Heart right ventricle (tissue), 16 donors: ENCODE results near the gene NDUFAF8. TPM values are rescaled to one million over a fixed set of nuclear protein-coding genes. Genes with fewer than 3 reads are reported as not detected.
A peak's percentile ranks its signal among the peaks of the same experiment; 100 is the strongest.

ENCODE experiments used
- ATAC-seq, 8 donors: fragments of 200-7000 bp; cut with Tn5 transposase; one replicate each; pipeline ENCODE4 v1.9.1; 2020; ENCODE audit warnings: mild to moderate bottlenecking in 8 of 8, moderate library complexity in 8 of 8, moderate number of reproducible peaks in 1 of 8
- DNase-seq, 2 donors: peaks; one replicate each; pipeline ENCODE4 v3.0.0-alpha.2; 2020
- H3K27ac ChIP-seq, 10 donors: fragments of 200-600 bp; sonication (generic) in 2 of 10; one replicate each; pipeline versions ENCODE4 v1.5.0 to v1.8.0; 2020 to 2022; ENCODE audit warnings: mild to moderate bottlenecking in 3 of 10
- H3K27me3 ChIP-seq, 7 donors: fragments of 200-600 bp; one replicate each; pipeline ENCODE4 v1.8.0; 2021 to 2022; ENCODE audit warnings: mild to moderate bottlenecking in 2 of 7
- H3K36me3 ChIP-seq, 9 donors: fragments of 200-600 bp; sonication (generic) in 1 of 9; one replicate each; pipeline versions ENCODE4 v1.5.0 to v1.8.0; 2020 to 2022; ENCODE audit warnings: mild to moderate bottlenecking in 2 of 9
- H3K4me1 ChIP-seq, 9 donors: fragments of 200-600 bp; sonication (generic) in 1 of 9; one replicate each; pipeline versions ENCODE4 v1.5.0 to v1.8.0; 2020 to 2022; ENCODE audit warnings: mild to moderate bottlenecking in 4 of 9
- H3K4me3 ChIP-seq, 10 donors: fragments of 200-600 bp; sonication (generic) in 2 of 10; one replicate each; pipeline versions ENCODE4 v1.5.0 to v1.8.0; 2020 to 2022; ENCODE audit warnings: mild to moderate bottlenecking in 7 of 10, moderate library complexity in 2 of 10
- H3K9me3 ChIP-seq, 11 donors: fragments of 200-600 bp in 10 of 11; sonication (generic) in 2 of 11; one replicate each; pipeline versions ENCODE4 v1.5.0 to v1.8.0; 2013 to 2022; ENCODE audit warnings: mild to moderate bottlenecking in 2 of 11, control low read depth in 1 of 11, moderate library complexity in 1 of 11
- WGBS, 2 donors: extraction: QIAGEN DNeasy Blood & Tissue Kit; methylation state at CpG; one replicate each; pipeline ENCODE4 v1.1.7; 2013; ENCODE audit warnings: inconsistent platforms in 1 of 2; 5-methylcytosine and 5-hydroxymethylcytosine counted together
- intact Hi-C, 10 donors: fragments of 100-400 bp; cut with DNase I; formaldehyde crosslinking; loops; one replicate each; pipeline versions ENCODE4 v1.11.1 to v1.14.2; 2022
- polyA plus RNA-seq, 2 donors: library from polyadenylated mRNA; stranded (reverse); fragments of 200-250 nt; gene quantifications; one replicate each; pipeline ENCODE4 v1.2.3, GENCODE V29; 2013
- total RNA-seq, 10 donors: library from RNA; stranded (reverse); fragmentation: NEBNext Ultra II Directional in 3 of 10; extraction: Animal tissue kit (Norgen Biotek cat#: 25700) in 3 of 10; gene quantifications; one replicate each; pipeline versions ENCODE4 v1.2.1 to v1.2.4, GENCODE V29; 2021 to 2023
- TF ChIP-seq, protein P1 (sequence below), 9 donors: fragments of 200-600 bp; sonication (generic) in 2 of 9; IDR thresholded peaks; one replicate each; pipeline versions ENCODE4 v1.5.0 to v1.8.0; 2021 to 2022; ENCODE audit warnings: antibody characterized with exemption in 9 of 9, mild to moderate bottlenecking in 5 of 9, moderate library complexity in 1 of 9
- donor health status: Arrhythmogenic right ventricular cardiomyopathy.
- donor health status: ischemic (EF 13 %, LVEDD 7.1; RV severe dilation, severe dysfunction).
- donor health status: healthy with polysubstance abuse.
- donor health status: DM: no; HTN: yes; CAD: no.
- donor health status: DM: no; HTN: no; CAD: no.
- donor health status: ischemic (EF 25% LVEDD 6.9; RV normal size, moderate dysfunction).
- donor health status: ischemic (EF 25% LVEDD 5.7; RV mildly dilated, moderate dysfunction).
- donor health status: healthy.
- donor health status: DM: yes; HTN: yes; CAD: no.
- donor health status: Ischemic cardiomyopathy.
- donor health status: ischemic (EF 35%, LVEDD 5.7; RV mildly dilated, moderate dysfunction).
- donor health status: nonischemic (EF 11% LVEDD 7.7; RV severe dilation, severe dysfunction).
- donor health status: DM: yes; HTN: yes; CAD: no.
- donor health status: PGD.
- donor health status: ischemic (EF 29% LVEDD 5.4; RV normal size, mild dysfunction).
- donor health status: nonischemic (EF 23%, LVEDD 6.1; RV moderate dilation, normal function).

Gene NDUFAF8
- total and polyA plus RNA-seq, 12 donors = 41.5 to 74.8 (median 58.9) TPM

DNA sequence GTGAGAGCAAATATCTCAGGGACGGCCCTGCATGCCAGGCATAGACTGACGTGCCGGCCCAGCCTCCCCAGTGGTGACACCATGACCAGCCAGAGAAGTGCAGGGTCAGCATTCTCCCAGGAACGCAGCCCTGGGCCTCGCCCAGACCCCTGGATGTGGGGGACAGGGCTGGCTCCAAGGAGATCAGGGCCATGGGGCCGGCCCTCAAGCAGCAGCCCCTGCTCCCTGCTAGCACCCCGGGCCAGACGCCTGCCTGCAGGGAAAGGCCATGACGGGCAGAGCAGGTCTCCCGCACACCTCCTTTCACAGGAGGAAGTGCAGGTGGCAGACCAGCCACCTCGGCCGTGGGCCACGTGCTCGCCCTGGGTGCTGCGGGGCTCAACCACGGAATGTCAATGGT lies 9.5 kb downstream of the NDUFAF8 start:
- 83 to 88% methylated on average over 16 of the region's 16 CpGs for WGBS, 2 donors
- peaks cover 0 to 4% (median 0%) of the 10 kb centered on the region in 9 donors for H3K4me1 ChIP-seq
- H3K36me3 ChIP-seq = peaks cover 0 to 74% (median 7%) of the 10 kb centered on the region in 9 donors
- H3K27ac ChIP-seq = no peak overlapping the region
- no peaks in the 10 kb centered on the region for H3K9me3 ChIP-seq
- no peaks in the 10 kb centered on the region for H3K27me3 ChIP-seq
- no peak overlapping the region for H3K4me3 ChIP-seq
- intact Hi-C loops = loop anchor here in 2 of 10 donors (2.0 to 10.0 kb wide), 2 partner anchors 108 to 224 kb away; no protein-coding TSS in a partner anchor
- TF ChIP-seq, protein P1, sequence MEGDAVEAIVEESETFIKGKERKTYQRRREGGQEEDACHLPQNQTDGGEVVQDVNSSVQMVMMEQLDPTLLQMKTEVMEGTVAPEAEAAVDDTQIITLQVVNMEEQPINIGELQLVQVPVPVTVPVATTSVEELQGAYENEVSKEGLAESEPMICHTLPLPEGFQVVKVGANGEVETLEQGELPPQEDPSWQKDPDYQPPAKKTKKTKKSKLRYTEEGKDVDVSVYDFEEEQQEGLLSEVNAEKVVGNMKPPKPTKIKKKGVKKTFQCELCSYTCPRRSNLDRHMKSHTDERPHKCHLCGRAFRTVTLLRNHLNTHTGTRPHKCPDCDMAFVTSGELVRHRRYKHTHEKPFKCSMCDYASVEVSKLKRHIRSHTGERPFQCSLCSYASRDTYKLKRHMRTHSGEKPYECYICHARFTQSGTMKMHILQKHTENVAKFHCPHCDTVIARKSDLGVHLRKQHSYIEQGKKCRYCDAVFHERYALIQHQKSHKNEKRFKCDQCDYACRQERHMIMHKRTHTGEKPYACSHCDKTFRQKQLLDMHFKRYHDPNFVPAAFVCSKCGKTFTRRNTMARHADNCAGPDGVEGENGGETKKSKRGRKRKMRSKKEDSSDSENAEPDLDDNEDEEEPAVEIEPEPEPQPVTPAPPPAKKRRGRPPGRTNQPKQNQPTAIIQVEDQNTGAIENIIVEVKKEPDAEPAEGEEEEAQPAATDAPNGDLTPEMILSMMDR (IDR thresholded peaks at IDR 0.05) = no peak
- DNase-seq = peak in 1 of 2 donors; percentile 10
- ATAC-seq = no peak

DNA sequence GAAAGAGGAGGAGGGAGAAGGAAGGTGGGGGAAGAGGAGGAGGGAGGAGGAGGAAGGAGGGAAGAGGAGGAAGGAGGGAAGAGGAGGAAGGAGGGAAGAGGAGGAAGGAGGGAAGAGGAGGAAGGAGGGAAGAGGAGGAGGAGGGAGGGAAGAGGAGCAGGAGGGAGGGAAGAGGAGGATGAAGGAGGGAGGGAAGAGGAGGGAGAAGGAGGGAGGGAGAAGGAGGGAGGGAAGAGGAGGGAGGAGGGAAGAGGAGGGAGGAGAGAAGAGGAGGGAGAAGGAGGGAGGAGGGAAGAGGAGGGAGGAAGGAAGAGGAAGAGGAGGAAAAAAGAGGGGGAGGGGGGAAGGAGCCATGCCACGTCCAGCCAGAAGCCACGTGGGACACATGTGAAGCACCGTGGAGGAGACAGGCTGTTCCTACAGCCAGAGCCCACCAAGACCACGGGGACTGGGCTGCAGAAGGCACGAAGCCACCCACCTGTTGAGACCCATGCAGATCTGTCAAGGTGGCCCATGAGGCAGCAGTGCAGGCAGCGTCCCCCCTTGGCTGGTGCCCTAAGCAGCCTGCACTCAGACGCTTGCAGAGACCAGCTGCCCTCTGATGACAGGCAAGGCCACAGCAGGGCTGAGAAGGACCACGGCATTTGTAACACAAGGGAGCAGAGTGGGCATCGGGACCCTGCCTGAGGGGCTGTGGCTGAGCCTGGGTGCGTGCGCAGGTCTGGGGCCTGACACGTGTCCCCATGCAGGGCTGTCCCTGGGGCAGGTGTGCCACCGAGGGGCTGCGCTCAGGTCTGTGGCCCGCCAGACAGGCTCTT lies 10.3 kb downstream of the NDUFAF8 start:
- no peak for ATAC-seq
- no peak overlapping the region for H3K4me3 ChIP-seq
- H3K27ac ChIP-seq = no peak overlapping the region
- 90 to 92% methylated on average over 15 of the region's 15 CpGs for WGBS, 2 donors
- intact Hi-C loops = loop anchor here in 8 of 10 donors (2.0 to 10.0 kb wide), 7 partner anchors 109 to 355 kb away; partner anchors contain the start of gene BAHCC1 (in 1 of the 8)
- TF ChIP-seq, protein P1 (IDR thresholded peaks at IDR 0.05) = no peak
- H3K27me3 ChIP-seq = no peaks in the 10 kb centered on the region
- no peaks in the 10 kb centered on the region for H3K9me3 ChIP-seq
- peaks cover 0 to 7% (median under 1%) of the 10 kb centered on the region in 9 donors for H3K4me1 ChIP-seq
- DNase-seq = peak in 1 of 2 donors; percentile 10
- peaks cover 0 to 74% (median 7%) of the 10 kb centered on the region in 9 donors for H3K36me3 ChIP-seq

DNA sequence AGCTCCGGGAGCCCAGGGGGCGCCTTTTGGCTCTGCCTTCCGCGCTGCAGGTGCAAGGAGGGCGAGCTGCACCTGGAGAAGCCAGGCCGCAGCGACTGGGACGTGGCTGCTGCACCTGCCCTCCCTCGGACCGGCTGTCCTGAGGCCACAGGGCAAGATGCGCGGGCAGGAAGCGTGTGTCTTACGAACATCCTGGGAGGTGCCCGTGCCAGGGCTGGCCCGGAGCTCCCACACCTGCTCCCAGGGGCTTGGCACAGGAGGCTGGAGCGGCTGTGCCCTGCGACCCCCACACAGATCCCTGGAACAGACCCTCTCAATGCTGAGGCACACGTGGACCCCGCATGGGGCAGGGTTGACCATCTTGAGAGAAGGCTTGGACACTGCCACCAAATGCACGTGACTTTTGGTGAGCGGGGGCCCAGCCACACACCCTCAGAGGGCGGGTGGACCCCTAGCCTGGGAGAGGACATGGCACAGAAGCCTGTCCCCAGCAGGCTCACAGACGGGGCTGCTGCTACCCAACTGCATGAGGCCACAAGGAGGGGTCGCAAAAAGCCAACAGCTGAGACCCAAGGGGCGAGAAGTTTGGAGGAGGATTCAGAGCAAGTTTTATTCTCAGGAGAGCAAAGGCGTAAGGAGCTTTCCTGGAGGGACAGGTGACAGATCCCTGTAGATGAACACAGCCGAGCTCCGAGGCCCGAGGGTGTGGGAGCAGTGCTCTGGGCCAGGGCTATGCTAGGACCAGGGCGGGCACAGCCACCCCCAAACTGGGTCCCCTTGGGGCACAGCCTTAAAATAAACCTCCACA lies 11.4 kb downstream of the NDUFAF8 start:
- peaks cover 0 to 65% (median 7%) of the 10 kb centered on the region in 9 donors for H3K36me3 ChIP-seq
- H3K4me3 ChIP-seq = no peak overlapping the region
- H3K9me3 ChIP-seq = no peaks in the 10 kb centered on the region
- no peaks in the 10 kb centered on the region for H3K27me3 ChIP-seq
- intact Hi-C loops = loop anchor here in 8 of 10 donors (5.0 to 10.0 kb wide), 5 partner anchors 144 to 354 kb away; partner anchors contain the start of gene BAHCC1 (in 1 of the 8)
- H3K27ac ChIP-seq = no peak overlapping the region
- ATAC-seq (no peak), DNase-seq (peak in 1 of 2 donors; percentile 9)
- WGBS, 2 donors = 91 to 94% methylated on average over 31 of the region's 31 CpGs
- peaks cover 4 to 18% (median 11%) of the 10 kb centered on the region in 9 donors for H3K4me1 ChIP-seq
- TF ChIP-seq, protein P1 (IDR thresholded peaks at IDR 0.05) = no peak
